HG03432 (cell line): ENCODE results near the gene PPP2R2C.

Source experiments
- ATAC-seq: cut with Tn5 transposase; IDR thresholded peaks from one replicate; pipeline ENCODE4 v1.9.1; 2021; ENCODE audit warnings: mild to moderate bottlenecking, moderate library complexity; ENCODE audit not compliant: unreplicated experiment

PPP2R2C gene

GRCh38 chr4:6294705-6295421 is 177.6 kb downstream of the PPP2R2C start:
- ATAC-seq: no peak

- ATAC-seq: no peak
Observed at GRCh38 chr4:6293661-6294060, 178.8 kb downstream of the PPP2R2C start.

- no peak for ATAC-seq
Observed at GRCh38 chr4:6293097-6293445, 179.3 kb downstream of the PPP2R2C start.

GRCh38 chr4:6292376-6293096 is 179.9 kb downstream of the PPP2R2C start:
- ATAC-seq: no peak

GRCh38 chr4:6291784-6292297 is 180.6 kb downstream of the PPP2R2C start:
- ATAC-seq: no peak

GRCh38 chr4:6290769-6291547 is 181.5 kb downstream of the PPP2R2C start:
- no peak for ATAC-seq

- ATAC-seq: no peak
Observed at GRCh38 chr4:6290256-6290655, 182.2 kb downstream of the PPP2R2C start.

GRCh38 chr4:6288871-6289270 is 183.5 kb downstream of the PPP2R2C start:
- ATAC-seq: no peak

GRCh38 chr4:6288342-6288741 is 184.1 kb downstream of the PPP2R2C start:
- ATAC-seq: no peak

- ATAC-seq: no peak
Observed at GRCh38 chr4:6287017-6287788, 185.2 kb downstream of the PPP2R2C start.

- ATAC-seq: no peak
Observed at GRCh38 chr4:6283282-6283681, 189.1 kb downstream of the PPP2R2C start.

GRCh38 chr4:6282314-6282771 is 190.1 kb downstream of the PPP2R2C start:
- ATAC-seq: no peak

- no peak for ATAC-seq
Observed at GRCh38 chr4:6281436-6282313, 190.7 kb downstream of the PPP2R2C start.

GRCh38 chr4:6280365-6280996 is 191.9 kb downstream of the PPP2R2C start:
- ATAC-seq: no peak

- no peak for ATAC-seq
Observed at GRCh38 chr4:6279582-6280289, 192.7 kb downstream of the PPP2R2C start.

- ATAC-seq: peak; percentile 95
Observed at GRCh38 chr4:6278801-6279197, 193.6 kb downstream of the PPP2R2C start.

- ATAC-seq: no peak
Observed at GRCh38 chr4:6277935-6278800, 194.2 kb downstream of the PPP2R2C start.
